Astrocyte (in vitro differentiated cells and primary cell): Measurements from ENCODE around the gene DRG1.

Experiments used
- EZH2 ChIP-seq: IDR thresholded peaks from 2 replicates; pipeline ENCODE4 v1.6.1; 2012; ENCODE audit warnings: mild to moderate bottlenecking, low read length, inconsistent platforms; ENCODE audit not compliant: insufficient read depth
- TF ChIP-seq, protein P1 (sequence below): IDR thresholded peaks from 2 replicates; pipeline ENCODE4 v1.5.1; 2011; ENCODE audit warnings: low read depth, mild to moderate bottlenecking, inconsistent platforms, low read length, moderate library complexity; ENCODE audit not compliant: insufficient read depth

DNA sequence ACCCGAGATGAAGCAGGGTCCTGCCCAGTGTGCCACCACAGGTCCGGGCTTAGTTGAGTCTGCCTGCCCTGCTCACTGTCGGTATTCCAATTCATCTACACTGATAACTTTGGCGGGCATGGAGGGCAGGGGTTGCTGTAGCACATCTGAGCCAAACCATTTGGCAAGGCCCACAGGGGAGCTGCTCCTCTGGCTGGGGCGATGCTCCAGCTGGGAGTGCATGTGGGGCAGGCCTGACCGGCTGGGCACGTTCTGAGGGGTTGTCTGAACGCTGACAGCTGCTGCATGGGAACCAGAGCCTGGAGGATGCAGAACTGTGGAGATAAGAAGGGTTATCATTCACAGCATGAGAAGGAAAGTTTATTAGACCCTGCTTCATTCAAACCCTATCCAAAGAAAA is 40.4 kb downstream of the DRG1 start:
- TF ChIP-seq, protein P1, sequence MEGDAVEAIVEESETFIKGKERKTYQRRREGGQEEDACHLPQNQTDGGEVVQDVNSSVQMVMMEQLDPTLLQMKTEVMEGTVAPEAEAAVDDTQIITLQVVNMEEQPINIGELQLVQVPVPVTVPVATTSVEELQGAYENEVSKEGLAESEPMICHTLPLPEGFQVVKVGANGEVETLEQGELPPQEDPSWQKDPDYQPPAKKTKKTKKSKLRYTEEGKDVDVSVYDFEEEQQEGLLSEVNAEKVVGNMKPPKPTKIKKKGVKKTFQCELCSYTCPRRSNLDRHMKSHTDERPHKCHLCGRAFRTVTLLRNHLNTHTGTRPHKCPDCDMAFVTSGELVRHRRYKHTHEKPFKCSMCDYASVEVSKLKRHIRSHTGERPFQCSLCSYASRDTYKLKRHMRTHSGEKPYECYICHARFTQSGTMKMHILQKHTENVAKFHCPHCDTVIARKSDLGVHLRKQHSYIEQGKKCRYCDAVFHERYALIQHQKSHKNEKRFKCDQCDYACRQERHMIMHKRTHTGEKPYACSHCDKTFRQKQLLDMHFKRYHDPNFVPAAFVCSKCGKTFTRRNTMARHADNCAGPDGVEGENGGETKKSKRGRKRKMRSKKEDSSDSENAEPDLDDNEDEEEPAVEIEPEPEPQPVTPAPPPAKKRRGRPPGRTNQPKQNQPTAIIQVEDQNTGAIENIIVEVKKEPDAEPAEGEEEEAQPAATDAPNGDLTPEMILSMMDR: no peak
- no peak for TF ChIP-seq EZH2
